Endothelial cell of umbilical vein (primary cell): ENCODE results near the gene LKAAEAR1. TPM values are rescaled to one million over a fixed set of nuclear protein-coding genes. Genes with fewer than 3 reads are reported as not detected.

Experiments
- BruUV-seq: library from RNA; stranded (reverse); fragments of 400-500 nt; replicated peaks from 2 replicates; lab custom pipeline; 2021; lab: Mats Ljungman, UMichigan
- CTCF ChIA-PET: fragments of 300-600, 350-600 bp; sonication (Branson Sonifier 250); formaldehyde crosslinking; loops from one replicate; lab custom pipeline; 2021; ENCODE audit warnings: antibody characterized with exemption, inconsistent platforms; lab: Charles Lee
- POLR2A ChIA-PET: fragments of 300-600, 350-600 bp; sonication (Branson Sonifier 250); formaldehyde crosslinking; loops from one replicate; lab custom pipeline; 2021; ENCODE audit warnings: antibody characterized with exemption, inconsistent platforms; lab: Charles Lee
- DNase-seq: peaks from one replicate; pipeline ENCODE4 v3.0.0-alpha.2; 2011; ENCODE audit warnings: low read depth, low spot score
- FAIRE-seq: peaks from 2 replicates; lab custom pipeline; 2011; peaks lifted over from hg19 to GRCh38; lab: Jason Lieb, UNC
- H2AFZ ChIP-seq: 2 replicates; pipeline ENCODE4 v1.6.0; 2012; ENCODE audit warnings: low read depth, low read length, control low read depth, inconsistent platforms
- H3K27ac ChIP-seq: 2 replicates; pipeline ENCODE4 v1.5.1; 2011; ENCODE audit warnings: low read depth, mild to moderate bottlenecking, control low read depth, low read length, moderate library complexity; ENCODE audit not compliant: insufficient read depth
- H3K27me3 ChIP-seq, 2 experiments: 2 replicates each; pipeline versions ENCODE4 v1.6.0 to v1.6.1; 2011; ENCODE audit warnings: low read length in 2 of 2, mixed read lengths in 1 of 2; ENCODE audit not compliant: control insufficient read depth in 2 of 2, insufficient read depth in 2 of 2
- H3K36me3 ChIP-seq, 2 experiments: 2 replicates in 1 of 2; 3 replicates in 1 of 2; pipeline ENCODE4 v1.5.1; 2011; ENCODE audit warnings: low read length in 2 of 2, mild to moderate bottlenecking in 1 of 2, moderate library complexity in 1 of 2; ENCODE audit not compliant: control insufficient read depth in 2 of 2, insufficient read depth in 2 of 2; ENCODE audit errors: extremely low read depth in 1 of 2
- H3K4me1 ChIP-seq: 3 replicates; pipeline ENCODE4 v1.5.1; 2011; ENCODE audit warnings: mild to moderate bottlenecking, low read length; ENCODE audit not compliant: control insufficient read depth, insufficient read depth; ENCODE audit errors: extremely low read depth
- H3K4me2 ChIP-seq: 2 replicates; pipeline ENCODE4 v1.6.1; 2011; ENCODE audit warnings: low read length, control low read depth, mixed read lengths; ENCODE audit not compliant: insufficient read depth
- H3K4me3 ChIP-seq, 3 experiments: fragments of 200-600 bp in 1 of 3; sonication (generic), shearing (Covaris generic) in 1 of 3; replicated peaks in 1 of 3; 2 replicates each; pipeline ENCODE4 v1.5.1; 2011 to 2016; ENCODE audit warnings: control low read depth in 3 of 3, low read length in 3 of 3, mild to moderate bottlenecking in 2 of 3, inconsistent platforms in 1 of 3, low read depth in 1 of 3, moderate library complexity in 1 of 3; ENCODE audit not compliant: insufficient read depth in 1 of 3
- H3K79me2 ChIP-seq: 2 replicates; pipeline ENCODE4 v1.6.0; 2012; ENCODE audit warnings: low read length, inconsistent platforms; ENCODE audit not compliant: control insufficient read depth, insufficient read depth
- H3K9ac ChIP-seq: replicated peaks from 2 replicates; pipeline ENCODE3; 2011; ENCODE audit warnings: low read length, control low read depth; ENCODE audit not compliant: insufficient read depth; ENCODE audit errors: extremely low read depth
- H3K9me1 ChIP-seq: replicated peaks from 3 replicates; pipeline ENCODE4 v1.6.0; 2011; ENCODE audit warnings: mild to moderate bottlenecking, low read length; ENCODE audit not compliant: control insufficient read depth, insufficient read depth; ENCODE audit errors: extremely low read depth
- H3K9me3 ChIP-seq: replicated peaks from 2 replicates; pipeline ENCODE4 v1.5.1; 2012; ENCODE audit warnings: low read length, inconsistent platforms; ENCODE audit not compliant: control insufficient read depth, insufficient read depth
- H4K20me1 ChIP-seq: replicated peaks from 2 replicates; pipeline ENCODE3; 2011; ENCODE audit warnings: mild to moderate bottlenecking, low read length; ENCODE audit not compliant: control insufficient read depth, insufficient read depth; ENCODE audit errors: extremely low read depth
- CTCF ChIP-seq, 2 donors: IDR thresholded peaks; 1 replicate in 1 of 2; 2 replicates in 1 of 2; pipeline ENCODE4 v1.5.1; 2011; ENCODE audit warnings: low read length in 2 of 2, mild to moderate bottlenecking in 2 of 2, moderate library complexity in 2 of 2, control low read depth in 1 of 2, inconsistent platforms in 1 of 2, low read depth in 1 of 2; ENCODE audit not compliant: insufficient read depth in 1 of 2; ENCODE audit errors: extremely low read depth in 1 of 2
- EZH2 ChIP-seq: IDR thresholded peaks from 2 replicates; pipeline ENCODE4 v1.6.1; 2012; ENCODE audit warnings: borderline replicate concordance, low read depth, mild to moderate bottlenecking, moderate library complexity, low read length, inconsistent platforms; ENCODE audit not compliant: severe bottlenecking
- FOS ChIP-seq: IDR thresholded peaks from 2 replicates; pipeline ENCODE4 v1.6.1; 2011; ENCODE audit warnings: mild to moderate bottlenecking, low read length, moderate library complexity, borderline replicate concordance; ENCODE audit not compliant: insufficient read depth
- GATA2 ChIP-seq: IDR thresholded peaks from 2 replicates; pipeline ENCODE4 v1.7.0; 2011; ENCODE audit warnings: low read depth, mild to moderate bottlenecking, moderate library complexity, mixed read lengths, low read length; ENCODE audit not compliant: insufficient read length, insufficient read depth
- JUN ChIP-seq: IDR thresholded peaks from 2 replicates; pipeline ENCODE4 v1.6.1; 2011; ENCODE audit warnings: borderline replicate concordance, low read depth; ENCODE audit not compliant: insufficient read length, insufficient read depth
- MAX ChIP-seq: IDR thresholded peaks from 2 replicates; pipeline ENCODE4 v1.6.1; 2011; ENCODE audit not compliant: insufficient read depth, insufficient read length
- MYC ChIP-seq: IDR thresholded peaks from one replicate; pipeline ENCODE4 v1.6.1; 2011; ENCODE audit warnings: mild to moderate bottlenecking, low read depth, low read length
- POLR2A ChIP-seq: IDR thresholded peaks from 2 replicates; pipeline ENCODE4 v1.6.1; 2012; ENCODE audit warnings: low read depth, mild to moderate bottlenecking, control low read depth, low read length
- POLR2AphosphoS5 ChIP-seq: IDR thresholded peaks from 2 replicates; pipeline ENCODE4 v1.6.1; 2012; ENCODE audit warnings: low read depth, mild to moderate bottlenecking, control low read depth, low read length, moderate library complexity; ENCODE audit not compliant: insufficient read depth
- dilution Hi-C: fragments of 300-500 bp; cut with MboI; formaldehyde crosslinking; loops from one replicate; pipeline ENCODE4 v1.15.0; 2019; ENCODE audit warnings: low sequenced_read_pairs; ENCODE audit not compliant: extremely low pct_ligation_motif_present
- intact Hi-C: fragments of 100-400 bp; cut with micrococcal nuclease; formaldehyde crosslinking; loops from one replicate; pipeline ENCODE4 v1.10.0; 2022
- polyA plus RNA-seq, 4 experiments: library from polyadenylated mRNA; depleted of rRNA in 3 of 4; stranded (reverse) in 3 of 4; unstranded in 1 of 4; fragments of >200 nt; gene quantifications; 2 replicates each; pipeline versions ENCODE4 v1.2.1 to v1.2.3, GENCODE V29; 2011 to 2012; ENCODE audit warnings: missing spikeins in 1 of 4
- total RNA-seq: library from RNA; stranded (reverse); gene quantifications from 2 replicates; pipeline ENCODE4 v1.2.3, GENCODE V29; 2021

Gene LKAAEAR1
- total and polyA plus RNA-seq, 2 donors (not counting 3 experiments of a cell fraction or from before 2014, with no cell fraction given), result 0.29 TPM; not detected in 1

DNA sequence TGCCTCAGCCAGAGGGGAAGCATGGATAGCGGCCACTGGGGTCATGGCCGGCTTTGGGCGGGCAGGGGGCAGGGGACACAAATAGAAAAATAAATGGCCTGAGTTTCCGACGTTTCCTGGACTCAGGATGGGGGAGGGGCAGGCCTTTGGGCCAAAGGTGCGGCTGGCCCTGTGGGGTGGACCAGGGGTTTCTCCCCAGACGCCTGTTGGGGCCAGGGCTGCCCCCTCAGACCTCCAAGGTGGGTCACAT, 27.6 kb downstream of the LKAAEAR1 start:
- Histone ChIP-seq H2AFZ (no peak overlapping the region), H3K9me3 (no peaks in the 10 kb centered on the region), H3K27me3 (no peaks in the 10 kb centered on the region), H3K4me1 (peaks cover 60% of the 10 kb centered on the region), H3K4me2 (no peak overlapping the region), H3K9ac (no peak overlapping the region), H3K27ac (peak overlapping the region; percentile 40), H3K36me3 (no peaks in the 10 kb centered on the region), H3K4me3 (no peak overlapping the region), H3K79me2 (no peaks in the 10 kb centered on the region), H3K9me1 (no peaks in the 10 kb centered on the region), H4K20me1 (no peaks in the 10 kb centered on the region)
- intact Hi-C loops, result loop anchor here (2.0 to 10.0 kb wide), 3 partner anchors 100 to 518 kb away; partner anchors contain the start of genes DNAJC5 and UCKL1
- POLR2A ChIA-PET, result interaction anchor here (0.7 kb wide), 1 partner anchor 18 kb away, joined by 6 read pairs; no protein-coding TSS in a partner anchor
- dilution Hi-C loops, result no loop called here
- BruUV-seq, result no TSS peak
- TF ChIP-seq JUN (no peak), EZH2 (no peak), CTCF (IDR thresholded peaks at IDR 0.05; ENCODE audit: extremely low read depth in 1 of 2, insufficient read depth in 1 of 2, low read depth in 1 of 2, low read length in 2 of 2) (no peak), GATA2 (no peak), FOS (no peak), MAX (no peak), POLR2A (no peak), POLR2AphosphoS5 (no peak), MYC (no peak)
- CTCF ChIA-PET, result interaction anchor here (1.4 to 15.2 kb wide), 4 partner anchors 12 to 83 kb away, joined by 3 to 412 read pairs (median 20); partner anchors contain the start of genes C20orf204, PRPF6 and SAMD10
- DNase-seq (peak; percentile 32), FAIRE-seq (no peak)
